Measurements from ENCODE around the gene SNX9.
"Not testable (repeated sequence)": the region's sequence is repeated elsewhere in the genome, so short reads cannot be mapped to it uniquely, and the experiment has no call there.

The SNX9 gene

DNA sequence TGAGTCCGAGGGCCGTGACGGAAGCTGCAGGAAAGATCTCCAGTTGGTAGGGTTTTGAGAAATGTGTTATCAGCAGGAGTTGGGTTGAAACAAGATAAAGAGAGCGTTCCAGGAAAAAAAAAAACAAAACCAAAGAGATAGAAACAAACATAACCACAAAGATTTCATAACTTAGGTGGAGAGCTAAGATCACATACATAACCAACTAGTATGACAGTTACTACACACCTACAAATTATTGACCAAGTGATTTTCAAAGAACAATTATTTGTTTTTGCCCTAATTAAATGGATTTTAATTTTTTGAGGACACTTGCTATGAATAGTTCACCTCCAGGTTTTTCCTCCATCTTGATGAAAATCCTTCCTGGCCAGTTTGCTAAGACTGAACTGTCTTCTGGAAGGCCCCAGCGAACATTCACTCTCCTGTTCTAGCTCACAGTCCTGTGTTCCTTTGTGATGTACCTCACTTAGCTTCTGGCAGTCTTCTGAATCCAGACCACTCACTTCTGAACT lies 69.4 kb downstream of the SNX9 start:
- DNase-seq: no peak

DNA sequence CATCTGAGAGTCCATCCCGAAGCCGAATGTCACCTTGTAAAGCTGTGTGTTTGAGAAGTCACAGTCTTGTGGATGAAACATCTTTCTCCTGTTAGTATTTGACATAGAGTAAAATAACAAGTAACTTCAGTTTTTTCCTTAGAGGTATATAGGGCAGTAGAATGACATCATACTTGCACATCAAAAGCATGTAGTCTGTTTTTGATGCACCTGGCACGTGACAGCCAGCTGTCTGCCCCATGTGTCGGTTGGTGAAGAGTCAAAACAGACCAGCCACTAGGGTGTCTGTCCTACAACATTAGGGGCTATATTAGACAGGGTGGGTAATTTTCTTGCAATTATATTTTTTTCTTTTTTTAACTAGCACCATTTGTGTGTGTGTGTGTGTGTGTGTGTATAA lies 70.2 kb downstream of the SNX9 start:
- no peak for DNase-seq

DNA sequence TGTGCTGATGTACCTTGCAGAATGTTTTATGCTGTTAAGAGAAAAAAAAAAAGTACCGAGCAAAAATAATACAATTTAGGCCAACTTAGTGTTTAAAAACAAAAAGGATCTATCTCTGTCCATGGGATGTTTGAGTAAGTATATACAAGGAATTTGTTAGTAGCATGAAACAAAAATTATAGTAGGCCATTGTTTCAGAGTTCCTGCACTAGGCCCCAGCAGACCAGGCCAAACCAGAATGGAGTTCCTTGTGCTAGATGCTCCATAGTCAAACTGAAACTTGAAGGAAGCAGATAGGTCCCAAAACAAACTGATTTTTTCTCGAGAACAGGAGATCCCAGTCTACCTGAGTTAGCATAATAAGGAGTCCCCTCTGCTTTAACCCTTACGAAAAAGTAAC lies 72.5 kb downstream of the SNX9 start:
- no peak for DNase-seq

DNA sequence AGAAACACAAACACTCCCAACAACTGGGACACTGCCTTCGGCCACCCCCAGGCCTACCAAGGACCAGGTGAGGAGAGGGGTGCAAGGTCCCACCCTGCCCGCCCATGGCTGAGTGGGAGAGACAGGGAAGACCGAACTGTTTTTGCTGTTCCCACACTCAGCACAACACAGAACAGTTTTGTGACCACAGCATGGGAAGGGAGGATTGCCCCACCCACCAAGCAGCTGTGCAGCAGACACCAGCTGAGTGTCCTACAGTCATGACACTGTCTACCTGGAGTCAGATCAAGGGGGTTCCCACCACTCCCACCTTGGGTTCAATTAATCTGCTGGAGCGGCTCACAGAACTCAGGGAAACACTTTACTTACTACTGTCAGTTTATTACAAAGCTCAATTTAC lies 73.9 kb downstream of the SNX9 start:
- DNase-seq: no peak

DNA sequence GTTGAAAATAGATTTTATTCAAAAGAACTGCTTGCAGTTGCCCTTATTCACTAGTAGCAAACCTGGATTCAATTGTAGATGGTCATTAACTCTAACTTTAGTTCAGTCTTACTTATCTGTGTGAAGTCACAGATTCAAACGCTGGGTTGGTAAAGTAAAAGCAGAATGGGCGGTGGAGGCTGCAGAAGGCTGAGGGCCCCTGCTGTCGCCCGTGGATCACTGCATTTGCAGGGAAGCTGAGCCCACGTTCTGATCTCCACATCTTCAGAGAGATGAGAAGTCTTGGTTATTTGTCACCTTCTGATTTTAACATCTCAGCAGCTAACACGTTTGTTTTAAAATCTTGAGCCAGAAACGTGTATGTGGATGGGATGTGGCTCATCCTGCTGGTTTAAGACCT lies 75.1 kb downstream of the SNX9 start:
- DNase-seq: peak; percentile 69

DNA sequence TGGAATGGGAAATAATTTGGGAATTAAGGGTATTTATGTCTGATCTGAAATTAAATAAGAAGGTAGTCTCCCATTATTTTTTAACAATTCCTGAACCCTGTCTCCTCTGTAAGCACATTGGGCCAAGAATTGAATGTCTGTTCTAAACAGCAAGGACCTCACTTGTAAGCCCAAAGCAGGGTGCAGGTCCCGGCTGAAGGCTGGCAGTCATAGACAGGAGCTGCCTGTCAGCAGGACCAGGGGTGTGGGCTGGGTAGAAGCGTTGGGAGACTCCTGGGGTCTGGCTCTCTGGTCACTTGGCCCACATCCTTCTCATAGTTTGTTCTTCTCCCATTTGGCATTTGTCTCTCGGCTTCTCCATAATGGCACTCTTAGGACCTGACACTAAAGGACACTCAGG lies 75.6 kb downstream of the SNX9 start:
- DNase-seq: no peak

DNA sequence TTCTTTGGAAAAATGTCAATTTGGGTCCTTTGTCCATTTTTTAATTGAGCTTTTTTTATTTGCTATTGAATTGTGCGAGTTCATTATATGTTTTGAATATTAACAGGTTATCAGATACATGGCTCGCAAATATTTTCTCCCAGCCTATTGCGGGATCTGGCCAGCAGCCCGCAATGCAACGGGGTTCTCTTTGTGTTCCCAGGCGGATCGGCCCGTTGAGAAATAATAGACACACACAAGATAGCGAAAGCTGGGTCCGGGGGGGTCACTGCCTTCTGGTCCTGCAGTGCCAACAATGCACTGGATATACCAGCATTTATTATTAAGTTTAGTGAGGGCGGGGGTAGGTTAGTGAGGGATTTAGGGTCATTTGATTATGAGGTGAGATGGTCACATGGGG lies 77.2 kb downstream of the SNX9 start:
- DNase-seq: not testable (repeated sequence)

DNA sequence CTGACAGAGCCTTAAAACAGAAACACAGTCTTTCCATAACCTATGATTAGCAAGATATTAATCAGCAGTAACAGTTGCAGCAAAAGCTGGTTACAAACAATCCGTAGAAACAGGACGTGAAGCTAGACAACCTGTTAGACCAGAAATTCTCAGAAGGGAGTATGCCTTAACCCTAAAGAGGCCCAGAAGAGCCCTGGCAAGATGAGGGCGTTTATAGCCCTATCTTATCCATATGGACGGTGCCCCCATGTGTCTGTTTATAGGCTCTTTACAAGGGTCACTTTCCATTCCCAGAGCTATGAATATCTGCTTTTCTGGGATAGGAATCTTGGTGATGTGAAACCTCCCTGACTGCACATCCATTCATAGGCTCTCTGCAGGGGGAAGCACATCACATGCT lies 77.7 kb downstream of the SNX9 start:
- not testable (repeated sequence) for DNase-seq

DNA sequence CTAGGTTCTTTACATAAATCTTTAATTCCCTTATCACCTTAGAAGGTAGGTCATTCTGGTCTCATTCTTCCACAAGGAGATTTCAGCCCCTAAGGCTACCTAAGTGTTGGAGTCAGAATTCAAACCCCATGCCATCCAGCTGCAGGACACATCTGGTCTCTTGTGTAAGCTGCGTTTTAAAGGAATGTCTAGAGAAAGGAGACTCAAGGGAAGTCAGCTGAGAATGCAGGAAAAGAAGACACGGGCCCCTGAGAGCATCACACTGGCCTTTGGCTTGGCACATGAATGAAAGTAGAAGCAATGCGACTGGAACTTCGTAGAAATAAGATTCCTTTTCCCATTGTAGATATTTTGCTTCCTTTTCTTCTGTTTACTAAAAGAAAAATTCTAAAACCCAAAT lies 82.0 kb downstream of the SNX9 start:
- DNase-seq: no peak

DNA sequence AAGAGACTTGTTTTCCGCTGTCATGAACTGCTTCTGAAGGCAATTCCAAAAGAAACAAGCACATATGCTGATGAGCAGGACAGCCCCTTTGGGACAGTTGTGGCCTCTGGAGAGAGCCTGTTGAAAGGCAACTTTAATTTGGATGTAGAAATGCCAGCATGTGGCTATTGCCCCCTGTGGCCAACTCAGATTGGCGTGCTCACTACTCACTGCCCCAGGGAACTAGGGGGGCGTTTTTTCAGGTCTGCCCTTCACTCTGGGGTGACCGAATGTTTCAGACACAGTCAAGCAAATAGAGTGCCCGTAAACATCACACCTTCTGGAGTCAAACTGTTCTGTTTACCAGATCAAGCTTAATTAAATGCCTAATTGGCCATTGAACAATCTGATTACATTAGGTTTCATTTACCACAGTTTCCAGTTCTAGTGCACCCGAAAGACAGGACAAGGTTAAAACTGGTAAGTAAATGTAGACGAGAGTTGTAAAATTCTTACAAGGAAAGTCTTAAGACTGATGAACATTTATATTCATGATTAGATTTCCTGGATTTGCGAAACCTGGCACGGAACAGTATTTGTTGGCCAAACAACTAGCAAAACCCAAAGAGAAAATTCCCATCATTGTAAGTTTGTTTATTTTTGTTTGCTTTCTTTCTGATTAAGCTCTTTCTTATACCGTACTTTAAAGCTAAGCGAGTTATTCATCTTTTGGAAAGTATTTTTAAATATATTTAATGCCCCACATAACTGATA lies 82.7 kb downstream of the SNX9 start:
- DNase-seq: no peak

DNA sequence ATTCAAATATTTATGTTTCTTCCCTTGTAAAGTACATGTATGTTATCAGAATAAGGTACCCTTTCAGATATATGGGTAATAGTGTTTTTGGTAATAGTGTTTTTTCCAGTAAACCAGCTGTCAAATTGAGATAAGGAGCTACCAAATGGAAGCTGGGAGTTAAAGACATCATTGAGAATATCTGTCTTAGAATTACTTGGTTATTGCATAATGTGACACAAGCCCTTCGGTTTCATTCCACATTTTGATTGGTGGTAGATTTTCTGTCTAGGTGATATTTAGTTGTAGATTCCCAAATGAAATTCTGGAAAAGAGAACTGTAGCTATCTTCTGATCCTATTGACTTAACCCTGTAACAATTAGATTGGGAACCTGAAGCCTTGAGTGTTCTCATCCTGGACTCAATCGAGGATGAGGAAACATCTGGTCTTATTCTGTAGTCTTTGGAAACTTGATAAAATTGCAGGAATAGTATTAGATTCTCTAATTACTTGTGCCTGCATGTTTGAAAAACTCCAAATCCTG lies 83.6 kb downstream of the SNX9 start:
- DNase-seq: no peak

DNA sequence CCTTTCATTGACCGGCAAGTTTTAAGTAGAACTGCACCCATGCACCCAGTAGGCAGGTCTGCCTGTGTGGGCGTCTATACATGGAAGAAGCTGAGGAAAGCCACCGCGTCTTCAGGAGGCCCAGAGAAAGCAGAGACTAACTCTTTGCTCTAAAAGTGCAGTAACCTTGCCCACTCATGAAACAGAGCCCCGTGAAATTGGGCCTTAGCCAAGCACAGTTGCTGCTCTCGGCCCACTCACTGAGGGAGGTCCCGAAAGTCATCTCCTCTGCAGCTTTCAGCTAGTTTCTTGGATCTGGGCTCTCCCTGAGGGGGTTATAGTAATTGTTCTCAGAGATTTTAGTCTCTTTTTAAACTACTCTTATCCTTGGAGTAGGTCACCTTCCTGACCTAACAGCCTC lies 84.6 kb downstream of the SNX9 start:
- no peak for DNase-seq

DNA sequence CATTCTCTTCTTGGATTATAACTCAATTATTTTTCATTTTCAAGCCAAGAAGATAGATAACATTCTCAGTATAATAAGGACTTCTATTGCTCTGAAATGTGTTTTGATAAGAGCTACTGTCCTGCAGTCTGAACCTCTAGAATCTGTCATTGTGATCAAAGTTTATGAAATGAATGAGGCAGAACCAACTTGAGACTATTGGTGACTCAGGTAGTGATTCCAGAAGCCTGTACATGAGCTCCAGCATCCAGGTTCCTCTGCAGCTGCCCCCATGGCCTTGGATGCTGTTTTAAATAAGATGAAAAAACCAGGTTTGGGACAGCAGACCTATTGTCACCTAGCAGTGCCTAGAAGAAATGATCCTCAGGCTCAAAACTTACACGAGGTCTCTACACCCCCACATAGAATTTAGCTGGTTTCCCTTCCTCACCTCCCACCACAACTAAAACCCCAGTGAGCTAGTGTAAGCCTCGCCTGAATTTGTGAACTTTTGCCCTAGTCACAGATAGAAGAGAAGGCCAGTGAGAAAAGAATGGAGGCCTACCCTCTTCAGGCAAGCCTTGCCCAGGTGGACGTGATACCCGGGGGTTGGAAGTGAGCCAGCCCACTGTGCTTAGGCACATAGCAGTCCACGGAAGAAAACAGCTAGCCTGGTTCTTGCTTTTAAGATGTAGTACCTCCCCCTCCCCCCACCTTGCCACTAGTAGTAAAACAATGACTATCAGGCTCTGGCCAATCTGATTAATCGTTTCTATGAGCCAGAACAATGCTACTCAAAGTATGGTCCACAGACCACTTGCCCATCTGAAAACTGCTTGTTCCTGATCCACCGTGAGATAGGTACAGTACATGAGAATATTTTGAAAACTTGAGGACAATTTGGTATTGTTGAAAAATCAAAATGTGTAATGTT lies 85.6 kb downstream of the SNX9 start:
- DNase-seq: no peak

DNA sequence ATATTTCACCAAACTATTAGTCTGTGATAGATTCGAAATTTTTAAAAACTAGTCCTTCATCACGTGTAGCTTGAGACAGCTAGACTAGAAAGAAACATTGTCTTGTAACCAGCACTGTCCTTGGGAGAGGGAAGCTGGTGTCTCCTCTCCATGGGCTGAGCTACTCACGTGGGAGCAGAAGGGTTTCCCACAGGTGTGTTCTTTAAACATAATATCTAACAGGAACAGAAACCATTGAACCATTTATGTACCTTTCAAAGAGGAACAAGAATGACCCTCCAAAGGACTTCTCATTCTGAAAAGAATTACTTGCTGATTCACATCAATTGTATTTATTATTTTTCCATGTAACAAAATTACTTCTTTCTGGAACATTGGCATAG lies 86.2 kb downstream of the SNX9 start:
- DNase-seq: no peak

DNA sequence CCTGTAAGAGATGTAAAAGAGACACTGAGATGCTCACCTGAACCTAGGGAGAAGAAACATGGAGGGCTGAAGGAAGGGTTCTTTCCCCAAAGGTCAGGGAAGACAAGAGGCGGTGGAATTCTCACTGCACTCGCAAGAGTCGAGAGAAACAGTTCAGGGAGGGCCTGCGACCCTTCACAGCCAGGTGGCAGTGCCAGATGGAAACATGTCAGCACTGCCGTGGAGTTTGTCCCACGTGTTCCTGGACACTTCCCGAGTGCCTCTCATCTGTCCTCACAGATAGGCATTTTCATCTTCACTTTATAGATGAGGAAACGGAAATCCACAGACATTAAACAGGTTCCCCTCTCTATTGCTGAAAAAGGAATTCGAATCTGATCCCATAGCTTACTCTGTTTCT lies 88.2 kb downstream of the SNX9 start:
- DNase-seq: no peak

DNA sequence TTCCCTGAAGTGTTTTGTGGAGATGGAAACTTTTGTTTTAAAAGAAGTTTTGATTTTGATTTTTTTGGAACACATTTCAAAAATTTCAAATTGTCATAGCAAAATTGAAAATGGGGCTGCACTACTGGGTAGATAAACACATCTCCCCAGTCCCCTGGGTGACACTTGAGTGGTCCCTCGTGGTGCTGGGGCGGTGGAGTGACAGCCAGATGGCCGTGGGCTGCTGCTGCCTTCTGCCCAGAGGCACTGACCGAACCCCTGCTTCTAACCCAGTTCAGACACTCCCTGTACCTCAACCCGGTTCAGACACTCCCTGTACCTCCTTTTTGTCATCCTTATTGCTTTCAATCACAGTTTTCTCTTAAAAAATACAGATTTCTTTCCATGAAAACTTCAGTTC lies 88.7 kb downstream of the SNX9 start:
- no peak for DNase-seq

DNA sequence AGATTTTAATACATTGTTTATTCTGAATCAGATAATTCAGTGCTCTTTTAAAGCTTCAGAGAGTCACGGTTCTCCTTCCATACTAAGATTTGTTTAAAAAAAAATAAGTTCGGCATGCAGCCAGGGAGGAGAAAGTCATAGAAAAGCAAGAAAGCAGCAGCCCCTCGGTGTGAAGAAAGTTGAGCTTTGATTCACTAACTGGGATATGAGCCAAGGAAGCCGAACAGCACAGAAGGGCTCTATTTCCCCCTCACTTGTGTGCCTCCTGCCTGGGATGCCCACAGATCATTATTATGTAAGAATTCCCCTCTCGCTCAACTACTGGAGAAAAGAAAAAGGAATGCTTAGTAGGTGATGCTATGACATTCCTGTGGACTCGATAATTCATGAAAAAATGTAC lies 89.3 kb downstream of the SNX9 start:
- peak; percentile 80 for DNase-seq

DNA sequence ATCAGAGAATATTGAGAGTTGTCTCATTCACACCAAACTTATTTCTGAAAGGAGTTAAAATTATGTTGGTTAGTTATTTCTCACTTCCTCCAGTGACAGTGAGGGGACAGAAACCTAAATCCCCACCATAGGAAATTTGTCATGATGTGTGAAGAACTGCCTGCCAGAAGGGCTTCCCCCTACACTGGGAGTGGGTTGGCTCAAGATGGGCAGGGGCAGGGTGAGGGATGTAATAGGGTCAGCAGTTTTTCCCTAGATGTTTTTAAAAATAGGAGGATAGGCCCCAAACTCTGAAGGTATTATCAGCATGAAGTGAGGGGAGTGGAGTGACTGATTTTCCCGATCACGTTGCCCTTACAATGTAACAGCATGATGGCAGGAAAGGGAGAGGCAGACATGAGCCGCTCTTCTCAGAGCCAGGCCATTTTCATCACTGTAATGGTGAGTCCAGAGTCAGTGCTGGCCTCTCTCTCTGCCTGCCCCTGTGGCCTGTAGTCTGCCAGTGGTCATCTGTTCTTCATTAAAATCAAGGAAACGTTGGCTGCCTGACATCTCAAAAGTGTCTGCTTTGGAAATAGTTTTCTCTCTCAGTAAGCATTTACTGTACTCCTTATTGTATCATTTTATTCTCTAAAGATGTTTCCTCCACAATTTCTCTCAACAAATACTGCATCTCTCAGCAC lies 98.8 kb downstream of the SNX9 start:
- DNase-seq: no peak

DNA sequence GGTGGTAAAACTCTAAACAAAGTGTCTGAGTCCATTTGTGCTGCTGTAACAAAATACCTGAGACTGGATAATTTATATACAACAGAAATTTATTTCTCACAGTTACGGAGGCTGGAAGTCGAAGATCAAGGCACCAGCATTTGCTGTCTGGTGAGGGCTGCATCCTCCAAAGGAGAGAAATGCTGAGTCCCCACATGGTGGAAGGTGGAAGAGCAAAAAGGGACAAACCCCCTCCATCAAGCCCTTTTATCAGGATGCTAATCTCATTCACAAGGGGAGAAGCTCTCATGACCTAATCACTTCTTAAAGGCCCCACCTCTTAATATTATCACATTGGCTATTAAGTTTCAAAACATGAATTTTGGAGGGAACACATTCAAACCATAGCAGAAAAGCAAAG lies 102.7 kb downstream of the SNX9 start:
- DNase-seq: no peak

DNA sequence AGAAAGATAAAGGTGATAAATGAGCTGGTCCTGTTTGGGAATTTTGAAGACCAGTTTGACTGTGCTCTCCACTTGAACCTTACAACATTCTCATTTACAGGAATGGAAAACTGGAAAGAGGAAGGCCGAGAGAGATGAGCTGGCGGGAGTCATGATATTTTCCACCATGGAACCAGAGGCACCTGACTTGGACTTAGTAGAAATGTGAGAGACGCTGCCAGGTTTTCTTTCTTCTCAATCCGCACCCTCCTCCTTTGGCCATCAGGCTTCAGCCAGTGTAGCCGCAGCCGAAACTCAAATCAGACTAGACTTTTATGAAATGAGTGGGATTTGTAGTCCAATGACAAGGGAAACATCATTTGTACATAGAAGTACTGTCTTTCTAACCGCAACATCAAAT lies 104.0 kb downstream of the SNX9 start:
- no peak for DNase-seq

DNA sequence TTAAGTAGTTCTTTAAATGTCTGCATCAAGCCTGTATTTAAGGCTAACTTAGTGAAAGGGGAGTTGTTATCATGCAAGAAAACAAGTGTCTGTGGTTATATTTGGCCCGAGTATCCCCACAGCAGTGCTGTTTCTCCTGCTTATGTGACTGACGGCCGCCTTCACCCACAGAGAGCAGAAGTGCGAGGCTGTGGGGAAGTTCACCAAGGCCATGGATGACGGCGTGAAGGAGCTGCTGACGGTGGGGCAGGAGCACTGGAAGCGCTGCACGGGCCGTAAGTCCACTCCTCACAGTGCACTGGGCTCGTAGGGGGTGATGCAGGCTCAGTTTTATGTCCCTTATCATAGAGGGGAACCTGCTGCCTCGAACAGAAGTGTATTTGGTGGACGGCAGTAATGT lies 105.4 kb downstream of the SNX9 start:
- DNase-seq: no peak

DNA sequence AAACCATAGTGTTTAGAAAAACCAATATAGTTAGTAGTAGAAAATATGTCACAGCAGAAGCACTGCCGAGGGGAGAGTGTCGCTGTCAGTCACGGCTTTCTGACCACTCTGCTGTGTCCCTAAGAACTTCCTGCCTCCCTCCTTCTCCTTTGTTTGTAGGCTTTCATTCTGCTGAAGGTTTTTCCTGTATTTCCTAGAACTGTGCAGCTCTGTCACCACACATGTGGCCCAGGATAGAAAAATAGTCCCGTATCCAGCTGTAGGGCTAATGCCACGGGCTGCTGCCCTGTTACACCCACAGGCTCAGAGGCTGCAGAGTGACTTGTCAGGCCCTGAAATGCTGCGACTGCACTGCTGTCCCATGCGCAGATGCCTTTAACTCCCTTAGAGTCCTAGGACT lies 106.0 kb downstream of the SNX9 start:
- no peak for DNase-seq

DNA sequence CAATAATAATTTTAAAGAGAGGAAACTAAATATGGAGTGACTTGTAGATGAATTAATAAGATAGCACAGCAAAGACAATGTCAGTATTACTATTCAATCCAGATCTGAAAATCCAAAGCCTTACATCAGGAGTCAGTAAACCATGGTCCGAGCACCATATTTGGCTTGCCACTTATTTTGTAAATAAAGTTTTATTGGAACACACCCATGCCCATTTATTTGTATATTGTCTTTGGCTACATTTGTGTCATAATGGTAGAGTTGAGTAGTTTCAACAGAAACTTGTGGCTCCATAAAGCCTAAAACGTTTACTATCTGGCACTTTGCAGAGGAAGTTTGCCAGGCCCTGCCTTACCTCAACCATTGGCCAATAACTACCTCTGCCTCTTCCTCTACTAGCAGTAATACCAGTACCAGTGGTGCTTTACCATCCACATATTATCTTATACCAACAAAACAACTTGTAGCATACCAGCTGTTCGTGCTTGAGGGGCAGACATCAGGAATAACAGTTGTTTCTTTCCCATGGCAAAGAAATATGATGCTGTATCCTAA lies 106.8 kb downstream of the SNX9 start:
- no peak for DNase-seq
